Testis (tissue), 2 donors: ENCODE results near the gene SIVA1.

ENCODE experiments used
- CTCF ChIP-seq, 3 experiments: fragments of 450-650 bp in 2 of 3; fragments of 200-600 bp in 1 of 3; sonication (generic) in 1 of 3; IDR thresholded peaks; one replicate each; pipeline ENCODE4 v1.5.1; 2016 to 2019; ENCODE audit warnings: antibody characterized with exemption in 3 of 3, mild to moderate bottlenecking in 2 of 3, moderate library complexity in 1 of 3
- POLR2A ChIP-seq: fragments of 450-650 bp; IDR thresholded peaks from one replicate; pipeline ENCODE4 v1.6.1; 2017; ENCODE audit warnings: antibody characterized with exemption, mild to moderate bottlenecking, moderate library complexity

- TF ChIP-seq CTCF (IDR thresholded peaks at IDR 0.05), result peak; percentile 15 to 51 (median 16)
- no peak for TF ChIP-seq POLR2A
Observed at GRCh38 chr14:104770851-104771272, 17.9 kb downstream of the SIVA1 start.
